H54 (cell line): Measurements from ENCODE around the gene GPR21.

ENCODE experiments used
- DNase-seq: peaks from one replicate; pipeline ENCODE4 v3.0.0; 2011; ENCODE audit warnings: low spot score, mixed read lengths; ENCODE audit not compliant: insufficient read length
- FAIRE-seq: peaks from 3 replicates; lab custom pipeline; 2011; peaks lifted over from hg19 to GRCh38; lab: Jason Lieb, UNC
- POLR2A ChIP-seq: IDR thresholded peaks from 2 replicates; pipeline ENCODE4 v1.6.1; 2011; ENCODE audit warnings: low read depth, mild to moderate bottlenecking, low read length

The GPR21 gene

GRCh38 chr9:123033352-123033751 lies at the start of gene GPR21:
Gene GPR21, plus strand, starts transcription at chr9:123033667. Its CDS starts 900 bp downstream, at chr9:123034567.
- TF ChIP-seq POLR2A = no peak
- DNase-seq = no peak
- no peak for FAIRE-seq

GRCh38 chr9:122986010-122986409 lies 47.5 kb upstream of the GPR21 start:
- TF ChIP-seq POLR2A = no peak
- DNase-seq (no peak), FAIRE-seq (peak; percentile 57)

GRCh38 chr9:122988141-122988540 lies 45.3 kb upstream of the GPR21 start:
- FAIRE-seq (peak; percentile 53), DNase-seq (no peak)
- no peak for TF ChIP-seq POLR2A

GRCh38 chr9:122988920-122989621 lies 44.4 kb upstream of the GPR21 start:
- DNase-seq (no peak), FAIRE-seq (peak; percentile 79)
- no peak for TF ChIP-seq POLR2A

- FAIRE-seq = peak; percentile 100
- TF ChIP-seq POLR2A = no peak
- peak; percentile 71 for DNase-seq
Measured at GRCh38 chr9:122991370-122991830, 42.1 kb upstream of the GPR21 start.

- TF ChIP-seq POLR2A = no peak
- DNase-seq (no peak), FAIRE-seq (no peak)
Measured at GRCh38 chr9:122996586-122996985, 36.9 kb upstream of the GPR21 start.

- TF ChIP-seq POLR2A = no peak
- no peak for DNase-seq
- FAIRE-seq = no peak
Measured at GRCh38 chr9:122998448-122998847, 35.0 kb upstream of the GPR21 start.

GRCh38 chr9:123000371-123001068 lies 32.9 kb upstream of the GPR21 start:
- TF ChIP-seq POLR2A = no peak
- DNase-seq (no peak), FAIRE-seq (peak; percentile 91)

- no peak for TF ChIP-seq POLR2A
- DNase-seq (no peak), FAIRE-seq (no peak)
Measured at GRCh38 chr9:123002754-123003153, 30.7 kb upstream of the GPR21 start.

GRCh38 chr9:123003466-123003865 lies 30.0 kb upstream of the GPR21 start:
- no peak for DNase-seq
- peak; percentile 84 for FAIRE-seq
- TF ChIP-seq POLR2A = no peak

GRCh38 chr9:123005964-123006363 lies 27.5 kb upstream of the GPR21 start:
- FAIRE-seq = peak; percentile 33
- TF ChIP-seq POLR2A = no peak

GRCh38 chr9:123007269-123007668 lies 26.2 kb upstream of the GPR21 start:
- FAIRE-seq (no peak), DNase-seq (no peak)
- TF ChIP-seq POLR2A = no peak

More at GRCh38 chr9:123005964-123006363, 27.5 kb upstream of the GPR21 start:
- DNase-seq = no peak

GRCh38 chr9:123008909-123009308 lies 24.6 kb upstream of the GPR21 start:
- DNase-seq = no peak
- TF ChIP-seq POLR2A = no peak
- FAIRE-seq = peak; percentile 41

- no peak for TF ChIP-seq POLR2A
- DNase-seq = no peak
- FAIRE-seq = peak; percentile 48
Measured at GRCh38 chr9:123011380-123011779, 22.1 kb upstream of the GPR21 start.
